ENCODE data around the gene GPR62.
A peak's percentile ranks its signal among the peaks of the same experiment; 100 is the strongest.
"Not testable (repeated sequence)": the region's sequence is repeated elsewhere in the genome, so short reads cannot be mapped to it uniquely, and the experiment has no call there.

Gene GPR62

DNA sequence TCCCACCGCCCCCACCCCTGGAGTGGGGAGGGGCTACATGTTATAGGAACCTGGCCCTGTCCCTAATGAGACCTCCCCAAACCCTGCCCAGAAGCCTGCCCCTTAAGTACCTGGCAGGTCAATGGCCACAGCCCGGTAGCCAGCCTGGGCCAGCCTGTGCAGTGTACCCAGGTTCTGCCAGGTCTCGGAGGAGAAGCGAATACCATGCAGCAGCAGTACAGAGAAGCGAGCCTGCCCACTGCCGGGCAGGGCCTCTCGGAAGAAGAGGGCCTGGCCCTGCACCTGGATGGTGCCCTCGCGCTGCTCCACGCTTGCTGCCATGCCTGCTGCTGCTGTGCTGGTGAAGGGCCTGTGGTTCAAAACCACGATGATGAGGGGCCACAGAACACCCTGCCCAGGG lies 16.2 kb downstream of the GPR62 start:
- no peak for DNase-seq

DNA sequence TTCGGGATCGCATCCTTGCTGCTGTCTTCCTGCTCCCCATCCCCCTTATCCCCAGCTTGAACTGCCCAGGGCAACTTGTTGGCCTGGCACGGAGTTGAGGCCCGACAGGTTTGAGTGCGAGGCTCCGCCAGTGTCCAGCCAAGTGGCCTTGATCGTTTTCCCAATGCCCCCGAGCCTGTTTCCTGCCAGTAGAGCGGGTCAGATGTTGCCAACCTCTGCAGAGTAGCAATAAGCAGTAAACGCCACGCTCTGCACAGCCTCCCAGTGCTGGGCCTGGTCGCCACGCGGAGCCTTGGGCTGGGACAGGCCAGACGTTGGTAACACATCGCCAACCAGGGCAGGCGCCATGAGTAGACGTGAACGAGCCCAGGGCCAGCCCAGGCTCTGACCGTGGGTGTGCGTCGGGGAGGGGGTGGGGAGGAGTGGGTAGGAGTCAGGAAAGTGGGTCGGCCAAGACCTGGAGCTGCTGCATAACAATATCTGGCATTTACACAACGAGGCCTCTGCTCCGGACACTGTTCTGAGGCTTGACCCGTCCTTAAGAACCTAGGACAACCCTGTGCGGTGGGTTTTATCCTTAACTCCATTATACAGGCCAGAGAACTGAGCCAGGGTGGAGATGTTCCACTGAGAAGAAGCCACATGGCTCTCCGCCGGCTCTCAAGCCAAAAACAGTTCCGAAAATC lies 19.2 kb downstream of the GPR62 start:
- DNase-seq, result peak; percentile 40

DNA sequence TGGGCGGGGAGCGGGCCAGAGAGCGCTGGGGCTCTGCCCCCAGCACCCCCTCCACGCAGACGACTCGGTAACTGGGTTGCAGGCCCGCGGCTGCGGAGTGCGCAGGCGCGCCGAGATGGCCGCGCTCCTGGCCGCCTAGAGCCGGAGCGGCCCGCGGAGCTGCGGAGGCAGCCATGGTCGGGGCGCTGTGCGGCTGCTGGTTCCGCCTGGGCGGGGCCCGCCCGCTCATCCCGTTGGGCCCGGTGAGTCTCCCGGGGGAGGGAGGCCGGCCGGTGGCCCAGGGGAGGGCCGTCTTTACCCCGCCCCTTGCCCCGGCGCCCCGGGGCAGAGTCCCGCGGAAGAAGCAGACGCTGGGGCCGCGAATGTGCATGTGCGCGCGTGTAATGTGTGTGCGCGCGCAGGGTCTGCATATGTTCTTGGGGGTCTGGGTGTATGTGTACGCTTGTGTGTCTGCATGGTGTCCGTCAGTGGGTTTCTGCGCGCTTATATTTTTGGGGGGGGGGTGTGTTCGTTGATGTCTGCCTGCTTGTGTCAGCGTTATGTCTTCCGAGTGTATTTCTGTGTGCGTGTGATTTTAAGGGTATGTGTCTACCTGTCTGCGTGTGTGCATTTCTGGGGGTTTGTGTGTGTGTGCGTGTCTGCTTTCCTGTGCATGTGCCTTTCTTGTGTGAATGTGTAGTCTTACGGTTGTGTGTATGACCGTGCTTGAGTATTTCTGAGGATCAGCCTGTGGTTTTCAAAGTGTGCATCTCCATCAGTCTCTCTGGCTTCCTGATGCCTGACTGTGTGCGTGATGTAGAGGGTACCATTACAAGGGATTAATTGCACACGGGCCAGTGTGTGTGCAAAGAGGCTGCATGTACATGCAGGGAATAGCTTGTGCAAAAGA lies 20.0 kb downstream of the GPR62 start, which contains the start of gene ABHD14A:
TSS of gene ABHD14A (plus strand) at position 102 of the 889 bp plus-strand sequence. CDS start at position 174, 72 bp downstream.
- peak; percentile 70 for DNase-seq

DNA sequence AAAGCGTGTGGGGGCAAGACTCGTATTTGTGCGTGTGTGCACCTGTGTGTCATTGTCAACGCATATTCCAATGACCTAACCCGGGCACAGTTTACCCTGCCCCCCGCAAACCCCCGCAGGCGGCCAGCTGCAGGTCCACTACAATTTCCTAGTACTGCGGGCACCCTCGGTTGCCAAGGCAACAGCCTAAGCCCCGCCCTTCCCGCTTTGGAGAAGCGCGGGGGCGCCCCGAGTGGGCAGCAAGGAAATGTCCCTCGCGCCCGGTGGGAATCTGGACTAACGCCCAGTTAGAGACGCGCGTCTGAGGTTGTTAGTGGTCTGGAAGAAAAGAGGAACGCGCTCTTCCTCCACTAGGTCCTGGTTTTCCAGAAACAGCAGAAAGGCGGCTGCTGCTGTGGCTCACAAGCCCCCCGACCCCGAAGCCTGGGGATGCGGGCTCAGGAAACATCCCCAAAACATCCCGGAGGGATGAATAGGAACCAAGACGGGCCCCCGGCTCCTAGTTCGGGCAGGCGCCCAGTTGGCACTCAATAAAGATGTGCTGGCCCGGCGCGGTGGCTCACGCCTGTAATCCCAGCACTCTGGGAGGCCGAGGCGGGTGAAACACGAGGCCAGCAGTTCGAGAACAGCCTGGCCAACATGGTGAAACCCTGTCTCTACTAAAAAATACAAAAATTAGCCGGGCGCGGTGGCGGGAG lies 20.8 kb downstream of the GPR62 start:
- peak; percentile 70 for DNase-seq

DNA sequence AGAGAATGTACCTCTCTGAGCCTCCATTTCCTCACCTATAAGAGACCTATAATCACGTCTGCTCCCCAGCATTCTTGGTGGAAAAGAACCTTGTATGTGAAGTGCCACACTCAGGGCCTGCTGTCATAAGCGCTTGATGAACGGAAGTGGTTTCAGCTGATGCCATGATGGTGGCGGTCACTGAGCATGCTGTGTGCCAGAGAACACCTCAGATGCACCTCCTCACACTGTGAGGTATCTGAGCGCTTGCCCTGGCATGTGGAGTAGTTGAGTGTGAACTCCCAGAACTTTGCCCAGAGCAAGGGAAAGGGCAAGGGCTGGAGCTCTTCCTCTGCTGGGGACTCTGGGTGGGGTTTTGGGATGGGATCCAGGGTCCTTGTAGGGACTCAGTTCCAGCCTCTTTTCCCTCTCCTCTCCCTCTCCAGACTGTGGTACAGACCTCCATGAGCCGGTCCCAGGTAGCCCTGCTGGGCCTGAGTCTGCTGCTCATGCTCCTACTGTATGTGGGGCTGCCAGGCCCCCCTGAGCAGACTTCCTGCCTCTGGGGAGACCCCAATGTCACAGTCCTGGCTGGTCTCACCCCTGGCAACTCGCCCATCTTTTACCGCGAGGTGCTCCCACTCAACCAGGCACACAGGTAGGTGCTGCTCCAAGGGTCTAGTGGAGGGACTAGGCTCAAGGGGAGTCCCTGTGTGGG lies 22.4 kb downstream of the GPR62 start:
- DNase-seq, result no peak

DNA sequence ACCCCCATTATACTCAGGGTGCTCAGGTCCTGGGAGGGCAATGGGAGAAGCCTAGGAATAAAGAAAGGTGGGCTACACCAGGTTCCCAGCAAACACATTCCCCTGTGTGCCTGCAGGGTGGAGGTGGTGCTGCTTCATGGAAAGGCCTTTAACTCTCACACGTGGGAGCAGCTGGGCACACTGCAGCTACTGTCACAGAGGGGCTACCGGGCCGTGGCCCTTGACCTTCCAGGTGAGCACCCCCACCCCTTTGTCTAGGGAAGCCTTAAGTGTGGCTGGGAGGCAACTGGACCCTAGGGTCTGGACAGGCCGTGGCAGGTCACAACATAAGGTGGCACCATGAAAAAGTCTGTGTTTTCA lies 22.9 kb downstream of the GPR62 start:
- no peak for DNase-seq

DNA sequence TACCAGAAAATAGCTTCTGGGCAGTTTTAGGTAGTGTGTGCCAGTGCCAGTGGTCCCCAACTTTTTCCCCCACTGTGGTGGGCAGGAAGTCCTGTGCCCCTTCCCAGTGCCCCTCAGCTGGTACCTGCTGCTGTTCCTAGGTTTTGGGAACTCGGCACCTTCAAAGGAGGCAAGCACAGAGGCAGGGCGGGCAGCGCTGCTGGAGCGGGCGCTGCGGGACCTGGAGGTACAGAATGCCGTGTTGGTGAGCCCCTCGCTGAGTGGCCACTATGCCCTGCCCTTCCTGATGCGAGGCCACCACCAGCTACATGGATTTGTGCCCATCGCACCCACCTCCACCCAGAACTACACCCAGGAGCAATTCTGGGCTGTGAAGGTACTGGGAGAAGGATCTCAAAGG lies 25.1 kb downstream of the GPR62 start:
- no peak for DNase-seq

DNA sequence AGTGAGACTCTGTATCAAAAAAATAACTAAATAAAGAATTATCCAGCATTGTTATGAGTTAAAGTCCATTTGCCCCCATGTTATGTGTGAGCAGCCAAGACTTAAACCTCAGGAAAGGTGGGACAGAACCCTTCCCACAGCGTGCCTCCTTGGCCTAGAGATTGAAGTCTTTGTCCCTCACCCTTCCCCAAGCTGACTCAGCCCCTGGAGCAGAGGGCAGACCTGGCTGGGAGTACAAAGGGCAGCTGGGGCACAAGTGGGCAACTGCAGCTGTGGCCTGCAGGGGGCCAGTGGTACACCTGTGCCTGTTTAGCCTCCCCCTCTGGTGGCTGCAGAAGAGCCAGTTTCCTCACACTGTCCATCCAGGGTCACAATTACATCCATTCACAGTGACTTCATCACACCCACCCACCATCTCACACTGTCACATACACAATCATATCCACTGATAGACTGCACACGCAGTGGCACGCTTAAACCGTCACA lies 27.2 kb downstream of the GPR62 start:
- DNase-seq, result peak; percentile 73

DNA sequence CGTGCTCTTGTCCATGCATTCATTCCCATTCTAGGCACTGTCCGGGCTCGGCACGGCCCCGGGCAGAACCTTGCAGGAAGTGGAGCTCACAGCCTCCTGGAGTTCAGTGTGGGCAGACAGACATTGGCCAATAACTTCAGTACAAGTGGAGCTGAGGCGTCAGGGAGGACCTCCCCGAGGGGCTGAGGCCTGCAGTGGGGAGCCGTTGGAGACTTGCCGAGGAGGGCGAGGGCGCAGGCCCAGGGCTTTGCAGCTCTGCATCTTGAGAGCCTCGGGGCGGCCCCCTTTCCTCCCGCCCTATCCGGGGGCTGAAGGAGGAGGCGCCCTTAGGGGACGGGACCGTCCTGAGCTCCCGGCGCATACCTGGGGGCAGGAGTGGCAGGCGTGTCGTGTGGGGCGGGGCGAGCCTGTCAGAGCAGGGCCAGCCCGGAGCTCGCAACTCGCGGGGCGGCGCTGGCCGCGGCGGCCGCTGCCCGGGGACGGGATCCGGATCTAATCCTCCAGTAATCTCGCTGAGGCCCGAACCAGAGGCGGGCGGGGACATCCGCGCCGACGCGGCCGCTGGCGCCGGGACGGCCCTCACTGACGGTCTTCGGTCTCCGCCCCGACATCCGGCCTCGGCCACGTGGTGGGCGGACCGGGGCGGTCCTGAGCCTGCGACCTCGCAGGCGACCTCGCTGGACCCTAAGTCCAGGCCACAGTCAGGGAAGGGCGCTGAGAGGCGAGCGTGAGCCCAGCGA lies 27.8 kb downstream of the GPR62 start, which contains the start of gene ACY1:
TSS of gene ACY1 (plus strand) at position 698 of the 740 bp plus-strand sequence. CDS start 530 bp downstream, outside the sequence.
- peak; percentile 86 for DNase-seq

DNA sequence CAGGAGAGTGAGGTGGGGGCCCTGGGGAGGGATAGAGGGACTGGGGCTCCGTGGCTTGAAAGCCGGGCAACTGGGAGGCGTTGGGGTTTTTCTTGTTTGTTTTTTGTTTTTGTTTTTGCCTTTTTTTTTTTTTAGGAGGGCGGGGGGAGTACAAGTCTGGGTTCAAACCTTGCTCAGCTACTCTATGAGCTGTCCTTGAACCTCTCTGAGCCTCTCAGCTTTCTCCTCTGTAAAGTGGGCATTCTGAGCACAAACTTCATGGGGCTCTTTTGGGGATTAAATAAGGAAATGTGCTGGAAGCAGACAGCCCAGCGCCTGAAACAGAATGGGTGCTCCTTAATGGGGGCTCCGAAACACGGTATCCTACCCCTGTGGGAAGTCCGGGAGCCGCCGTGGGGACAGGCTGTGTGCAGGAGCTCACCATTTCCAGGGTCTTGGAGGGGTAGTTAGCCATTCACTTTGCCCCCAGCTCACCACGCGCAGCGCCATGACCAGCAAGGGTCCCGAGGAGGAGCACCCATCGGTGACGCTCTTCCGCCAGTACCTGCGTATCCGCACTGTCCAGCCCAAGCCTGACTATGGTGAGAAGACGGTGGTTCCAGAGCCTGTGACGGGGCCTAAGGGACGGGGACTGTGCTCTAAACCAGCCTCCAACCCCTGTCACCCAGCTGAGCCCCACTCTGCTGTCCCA lies 28.5 kb downstream of the GPR62 start:
- DNase-seq, result no peak

DNA sequence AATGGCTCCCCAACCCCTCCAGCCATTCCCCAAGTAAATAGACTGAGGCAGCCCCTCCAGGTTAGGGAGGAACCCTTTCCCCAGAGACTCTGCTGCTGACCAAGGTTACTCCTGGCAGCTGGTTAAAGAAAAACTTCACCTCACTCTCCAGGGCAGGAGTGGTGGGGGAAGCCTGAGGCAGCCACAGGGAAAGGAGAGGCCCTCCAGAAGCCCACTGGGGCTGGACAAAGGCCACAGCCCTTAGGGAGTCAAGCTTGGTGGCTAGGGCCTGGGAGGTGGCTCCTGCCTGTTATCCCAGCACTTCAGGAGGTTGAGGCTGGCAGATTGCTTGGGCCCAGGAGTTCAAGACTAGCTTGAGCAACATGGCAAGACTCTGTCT lies 29.1 kb downstream of the GPR62 start:
- DNase-seq, result no peak

DNA sequence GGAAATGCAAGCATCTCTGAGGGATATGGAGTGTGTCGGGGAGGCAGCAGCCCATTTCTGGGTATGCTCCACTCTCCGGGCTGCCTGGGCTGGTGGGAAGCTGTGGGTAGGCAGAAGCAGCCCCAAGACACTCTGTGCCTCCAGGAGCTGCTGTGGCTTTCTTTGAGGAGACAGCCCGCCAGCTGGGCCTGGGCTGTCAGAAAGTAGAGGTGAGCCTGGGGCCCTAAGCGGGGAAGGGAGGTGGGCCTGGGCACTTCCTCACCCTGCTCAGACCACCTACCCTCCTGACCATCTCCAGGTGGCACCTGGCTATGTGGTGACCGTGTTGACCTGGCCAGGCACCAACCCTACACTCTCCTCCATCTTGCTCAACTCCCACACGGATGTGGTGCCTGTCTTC lies 29.9 kb downstream of the GPR62 start:
- no peak for DNase-seq

DNA sequence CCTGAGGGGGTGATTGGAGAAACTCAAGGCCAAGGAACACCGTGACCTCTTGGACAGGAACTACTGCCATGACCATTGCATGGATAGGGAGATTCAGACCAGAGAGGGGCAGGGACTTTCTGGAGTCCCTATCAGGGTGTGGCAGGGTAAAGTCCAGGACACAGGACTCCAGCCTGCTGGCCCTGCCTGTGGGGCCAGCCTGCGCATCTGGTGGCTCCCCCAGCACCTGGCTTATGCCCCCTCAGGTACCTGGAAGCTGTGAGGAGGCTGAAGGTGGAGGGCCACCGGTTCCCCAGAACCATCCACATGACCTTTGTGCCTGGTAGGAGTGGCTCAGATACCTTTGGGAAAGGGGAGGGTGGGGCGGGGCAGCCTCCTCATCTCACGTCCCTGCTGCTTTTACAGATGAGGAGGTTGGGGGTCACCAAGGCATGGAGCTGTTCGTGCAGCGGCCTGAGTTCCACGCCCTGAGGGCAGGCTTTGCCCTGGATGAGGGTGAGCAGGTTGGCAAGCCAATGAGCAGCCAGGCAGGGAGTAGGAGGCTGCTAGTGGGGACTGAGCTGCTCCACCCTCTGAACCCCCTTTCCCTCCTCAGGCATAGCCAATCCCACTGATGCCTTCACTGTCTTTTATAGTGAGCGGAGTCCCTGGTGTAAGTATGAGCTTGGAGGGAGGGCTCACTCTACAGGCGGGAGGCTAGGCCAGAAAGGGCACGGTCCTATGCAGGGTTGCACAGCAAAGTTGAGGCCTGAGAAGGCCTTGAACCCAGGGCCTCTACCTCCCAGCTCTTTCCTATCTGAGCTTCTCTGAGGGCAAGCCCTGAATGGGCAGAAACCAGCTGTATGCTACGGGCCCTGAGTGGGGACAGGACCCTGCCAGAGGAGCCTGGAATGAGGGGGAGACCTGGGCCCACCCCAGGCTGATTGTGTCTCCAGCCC lies 31.1 kb downstream of the GPR62 start:
- no peak for DNase-seq

DNA sequence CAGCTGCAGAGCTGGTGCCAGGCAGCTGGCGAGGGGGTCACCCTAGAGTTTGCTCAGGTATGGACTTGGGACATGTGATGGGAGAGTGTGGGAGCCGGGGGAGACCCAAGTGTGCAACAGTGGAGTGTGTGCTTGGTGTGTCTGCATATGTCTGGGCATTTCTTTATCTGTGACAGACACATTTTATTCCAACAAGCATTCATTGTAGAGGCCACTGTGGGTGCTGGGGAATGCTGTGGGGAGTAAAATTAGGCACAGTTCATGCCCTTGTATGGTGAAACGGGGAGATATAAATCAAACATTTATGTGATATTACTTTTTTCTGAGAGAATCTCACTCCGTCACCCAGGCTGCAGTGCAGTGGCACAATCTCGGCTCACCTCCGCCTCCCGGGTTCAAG lies 32.4 kb downstream of the GPR62 start:
- DNase-seq, result peak; percentile 58

DNA sequence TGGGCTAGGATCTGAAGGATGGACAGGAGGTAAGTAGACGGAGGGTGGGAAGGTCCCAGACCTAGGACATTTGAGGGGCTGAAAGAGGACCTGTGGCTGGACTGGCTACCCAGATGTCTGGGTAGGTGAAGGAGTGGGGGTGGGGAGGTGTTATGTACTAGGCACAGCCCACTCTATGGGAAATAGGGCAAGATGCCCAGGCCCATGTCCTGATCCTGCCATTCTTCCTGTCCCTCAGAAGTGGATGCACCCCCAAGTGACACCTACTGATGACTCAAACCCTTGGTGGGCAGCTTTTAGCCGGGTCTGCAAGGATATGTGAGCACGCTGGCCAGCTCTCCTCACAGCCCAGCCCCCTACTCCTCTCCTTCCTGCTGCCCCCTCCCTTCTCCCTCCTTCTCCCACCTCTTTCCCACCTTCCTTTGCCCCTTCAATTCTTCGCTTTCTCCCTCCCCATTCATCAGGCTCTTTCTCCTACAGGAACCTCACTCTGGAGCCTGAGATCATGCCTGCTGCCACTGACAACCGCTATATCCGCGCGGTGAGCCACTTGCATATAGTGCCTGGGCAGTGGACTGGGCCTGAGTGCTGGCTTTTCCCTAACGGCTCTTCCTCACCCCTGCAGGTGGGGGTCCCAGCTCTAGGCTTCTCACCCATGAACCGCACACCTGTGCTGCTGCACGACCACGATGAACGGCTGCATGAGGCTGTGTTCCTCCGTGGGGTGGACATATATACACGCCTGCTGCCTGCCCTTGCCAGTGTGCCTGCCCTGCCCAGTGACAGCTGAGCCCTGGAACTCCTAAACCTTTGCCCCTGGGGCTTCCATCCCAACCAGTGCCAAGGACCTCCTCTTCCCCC lies 33.3 kb downstream of the GPR62 start:
- no peak for DNase-seq

DNA sequence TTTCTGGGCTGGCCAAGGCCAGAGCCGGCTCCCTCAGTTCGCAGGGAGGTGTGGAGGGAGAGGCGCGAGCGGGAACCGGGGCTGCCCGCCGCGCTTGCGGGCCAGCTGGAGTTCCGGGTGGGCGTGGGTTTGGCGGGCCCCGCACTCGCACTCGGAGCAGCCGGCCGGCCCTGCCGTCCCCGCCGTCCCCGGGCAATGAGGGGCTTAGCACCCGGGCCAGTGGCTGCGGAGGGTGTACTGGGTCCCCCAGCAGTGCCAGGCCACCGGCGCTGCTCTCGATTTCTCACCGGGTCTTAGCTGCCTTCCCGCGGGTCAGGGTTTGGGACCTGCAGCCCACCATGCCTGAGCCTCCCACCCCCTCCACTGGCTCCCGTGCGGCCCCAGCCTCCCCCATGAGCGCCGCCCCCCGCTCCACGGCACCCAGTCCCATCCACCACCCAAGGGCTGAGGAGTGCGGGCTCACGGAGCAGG lies 35.4 kb downstream of the GPR62 start:
- DNase-seq, result not testable (repeated sequence)

DNA sequence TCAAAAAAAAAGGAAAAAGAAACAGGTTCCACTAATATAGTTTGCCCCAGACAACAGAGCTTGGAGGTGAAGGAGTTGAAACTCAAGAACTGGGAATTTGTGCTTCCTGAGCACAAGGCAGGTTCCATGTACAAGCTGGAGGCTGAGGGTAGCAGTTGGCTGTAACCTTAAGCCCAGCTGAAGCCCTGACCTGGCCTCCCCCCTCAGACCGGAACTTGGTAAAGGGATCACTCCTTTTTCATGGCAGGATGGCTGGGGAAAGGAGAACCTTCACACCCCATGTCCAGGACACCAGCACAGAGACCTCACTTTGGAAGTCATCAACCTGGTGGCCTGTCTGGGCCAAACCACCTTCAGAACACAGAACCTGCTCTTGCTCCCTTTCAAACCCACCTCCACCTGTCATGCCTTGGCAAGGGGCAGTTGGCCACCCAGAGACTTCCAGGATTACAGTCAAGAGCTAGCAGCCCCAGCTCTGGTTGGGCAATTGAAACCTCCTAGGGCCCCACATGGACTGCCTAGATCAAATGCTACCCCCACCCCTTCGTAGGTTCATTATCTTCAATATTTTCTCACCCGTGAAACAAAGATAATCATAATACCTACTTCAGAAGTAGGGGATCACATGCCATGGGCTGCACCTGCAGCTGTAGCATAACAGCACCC lies 37.0 kb downstream of the GPR62 start:
- no peak for DNase-seq

DNA sequence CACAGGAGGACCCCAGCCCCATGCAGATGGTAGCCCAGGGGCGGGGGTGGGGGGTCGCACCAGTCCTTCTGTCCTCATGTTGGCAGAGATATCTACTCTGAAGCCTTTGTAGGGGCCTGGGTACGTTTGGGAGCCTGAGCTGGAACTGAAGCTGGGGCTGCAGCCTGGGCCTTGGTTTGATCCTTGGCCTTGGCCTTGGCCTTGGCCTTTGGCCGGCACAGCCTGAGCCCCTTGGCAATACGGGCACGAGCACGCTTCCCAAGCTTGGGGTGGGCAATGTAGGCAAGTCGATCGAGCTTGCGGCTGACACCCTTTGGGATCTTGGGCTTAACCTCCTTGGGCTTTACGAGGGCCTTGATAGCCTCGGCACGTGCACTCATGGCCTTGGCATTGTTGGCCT lies 38.5 kb downstream of the GPR62 start:
- not testable (repeated sequence) for DNase-seq

Data from hematopoietic multipotent progenitor cell treated with erythropoietin and hydrocortisone succinate and interleukin-3 and kit ligand, for 8 days (in vitro differentiated cells).